GM18519 (cell line): ENCODE results near the gene TMCO6.

Experiments used
- ATAC-seq: cut with Tn5 transposase; IDR thresholded peaks from one replicate; pipeline ENCODE4 v1.9.1; 2021; ENCODE audit warnings: mild to moderate bottlenecking, moderate library complexity; ENCODE audit not compliant: unreplicated experiment, low FRiP score

TMCO6 gene

GRCh38 chr5:140672455-140673186, 33.4 kb downstream of the TMCO6 start:
- no peak for ATAC-seq

DNA sequence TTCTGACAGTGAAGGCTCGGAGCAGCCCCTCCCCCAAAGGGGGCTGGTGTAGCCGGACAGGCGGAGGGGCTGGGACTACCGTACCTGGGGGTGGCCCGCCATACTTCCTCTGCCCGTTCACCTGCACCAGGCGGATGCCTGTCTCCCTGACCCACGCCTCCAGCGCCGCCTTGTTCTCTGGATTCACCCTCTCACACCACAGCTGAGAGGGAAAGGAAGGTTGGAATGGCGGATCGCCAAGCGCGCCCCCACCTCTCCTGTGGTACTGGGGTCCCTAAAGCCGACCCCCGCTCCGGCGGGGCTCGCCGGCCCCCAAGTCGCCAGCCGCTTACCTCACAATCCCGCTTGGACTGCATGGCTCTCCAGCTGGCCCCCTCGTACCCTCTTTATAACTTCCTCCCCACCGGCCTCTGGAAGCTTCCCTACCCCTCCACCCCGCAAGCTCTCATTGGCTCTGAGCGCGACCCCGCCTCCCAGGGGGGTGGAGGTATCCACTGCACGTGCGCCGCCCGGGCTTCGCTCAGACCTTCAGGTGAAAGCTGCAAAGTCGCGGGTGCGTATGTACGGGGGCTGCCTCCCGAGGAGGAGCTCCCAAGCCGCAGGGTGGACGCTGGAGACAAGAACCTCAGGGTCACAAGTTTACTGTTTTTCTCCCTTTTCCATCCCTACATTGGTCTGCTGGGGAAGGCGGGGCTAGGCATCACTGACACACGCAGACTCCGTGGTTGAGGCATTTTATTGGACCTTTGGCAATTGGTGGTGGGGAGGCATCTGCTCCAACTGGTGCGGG, 34.1 kb downstream of the TMCO6 start, which contains the start of gene DND1:
Gene DND1 (minus strand): TSS at position 390 of the 790 bp plus-strand sequence. CDS start 34 bp downstream, at position 356.
- ATAC-seq: no peak

GRCh38 chr5:140674211-140674610, 35.0 kb downstream of the TMCO6 start:
- ATAC-seq: no peak

GRCh38 chr5:140674629-140675028, 35.4 kb downstream of the TMCO6 start:
- ATAC-seq: no peak

GRCh38 chr5:140677947-140678346, 38.7 kb downstream of the TMCO6 start:
- ATAC-seq: no peak

- no peak for ATAC-seq
Measured at GRCh38 chr5:140678993-140679392, 39.7 kb downstream of the TMCO6 start.

GRCh38 chr5:140690376-140690932, 51.2 kb downstream of the TMCO6 start:
- ATAC-seq: no peak

- peak; percentile 96 for ATAC-seq
Measured at GRCh38 chr5:140690941-140691924, 52.0 kb downstream of the TMCO6 start, which contains the start of the genes HARS1 and HARS2. HARS1 (minus strand) TSS chr5:140691370; CDS start chr5:140691304, 66 bp downstream. HARS2 (plus strand) TSS chr5:140691455; CDS start chr5:140691649, 194 bp downstream.

- no peak for ATAC-seq
Measured at GRCh38 chr5:140694276-140694675, 55.0 kb downstream of the TMCO6 start.
